ENCODE results near the gene LAMTOR2.

LAMTOR2 gene

GRCh38 chr1:156089704-156090103 lies 35.1 kb downstream of the LAMTOR2 start:
- no peak overlapping the region for H3K4me3 ChIP-seq (ENCODE audit: low read depth, low read length)
- ChIA-PET CTCF (interaction anchor here (1.0 to 29.5 kb wide), 21 partner anchors 11 to 269 kb away, joined by 3 to 1837 read pairs (median 5); partner anchors contain the start of genes LMNA, PMF1, SEMA4A and SLC25A44), POLR2A (interaction anchor here (0.6 kb wide), 2 partner anchors 113 to 135 kb away, joined by 3 read pairs; no protein-coding TSS in a partner anchor)
- no peak for DNase-seq (ENCODE audit: low read depth, low spot score)
- no peak for TF ChIP-seq CTCF (IDR thresholded peaks at IDR 0.05; ENCODE audit: insufficient read depth, low read length, missing control alignments)

DNA sequence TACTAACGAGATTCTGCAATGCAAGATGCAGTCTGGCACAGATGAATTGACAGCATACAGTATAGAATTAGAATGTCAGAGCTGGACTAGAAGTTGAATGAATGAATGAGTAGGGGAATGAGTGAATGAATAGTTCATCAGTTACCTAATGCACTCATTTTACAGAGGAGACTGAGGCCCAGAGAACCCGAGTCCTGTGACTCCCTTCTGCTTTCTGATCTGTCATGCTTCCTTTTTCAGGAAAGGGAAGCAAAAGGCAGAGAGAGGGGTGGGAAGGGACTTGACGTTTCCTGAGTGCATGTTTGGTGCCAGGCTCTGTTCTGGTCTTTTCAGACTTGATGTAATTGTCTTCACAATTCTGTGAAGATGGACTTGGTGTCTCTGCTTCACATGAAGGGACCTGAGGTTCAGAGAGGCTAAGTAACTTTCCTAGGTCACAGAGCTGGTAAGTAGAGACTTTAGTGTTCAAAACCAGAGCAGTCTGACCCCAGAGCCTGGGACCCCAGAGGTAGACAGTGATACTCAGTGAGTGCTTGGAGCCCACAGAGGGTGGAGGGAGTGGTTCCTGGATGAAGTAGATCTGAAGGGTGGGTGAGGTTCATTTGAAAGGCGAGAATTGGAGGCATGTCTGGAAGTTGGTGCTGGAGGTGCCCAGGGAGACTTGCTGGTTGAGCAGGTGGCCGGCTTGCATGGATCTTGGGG lies 35.7 kb downstream of the LAMTOR2 start:
- no peak overlapping the region for H3K4me3 ChIP-seq (ENCODE audit: low read depth, low read length)
- ChIA-PET POLR2A (interaction anchor here (0.6 kb wide), 1 partner anchor 135 kb away, joined by 3 read pairs; no protein-coding TSS in a partner anchor), CTCF (interaction anchor here (0.8 to 29.5 kb wide), 27 partner anchors 7 to 269 kb away, joined by 3 to 1837 read pairs (median 5); partner anchors contain the start of genes LMNA, PMF1, SEMA4A and SLC25A44)
- no peak for DNase-seq (ENCODE audit: low read depth, low spot score)
- TF ChIP-seq CTCF (IDR thresholded peaks at IDR 0.05; ENCODE audit: insufficient read depth, low read length, missing control alignments): no peak

DNA sequence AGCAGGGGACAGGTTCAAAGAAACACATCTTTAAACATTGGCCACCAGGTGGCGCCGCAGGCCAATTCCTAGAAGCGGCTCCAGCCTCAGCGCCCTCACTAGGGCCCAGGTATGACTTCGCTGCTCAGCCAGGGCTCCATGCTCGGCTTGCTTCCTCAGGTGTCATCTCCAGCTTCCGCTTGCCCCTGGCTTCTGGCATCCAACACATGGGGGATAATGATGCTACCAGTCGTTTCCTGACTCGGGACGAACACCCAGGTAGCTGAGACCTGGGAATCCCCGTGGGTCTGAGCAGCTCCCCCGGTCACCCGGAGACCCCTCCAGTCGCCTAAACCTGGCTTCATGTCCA lies 36.2 kb downstream of the LAMTOR2 start:
- ChIA-PET POLR2A (no interaction called here), CTCF (interaction anchor here (0.6 to 29.5 kb wide), 27 partner anchors 8 to 268 kb away, joined by 3 to 1837 read pairs (median 5); partner anchors contain the start of genes LMNA, PMF1, SEMA4A and SLC25A44)
- peak; percentile 72 for TF ChIP-seq CTCF (IDR thresholded peaks at IDR 0.05; ENCODE audit: insufficient read depth, low read length, missing control alignments)
- no peak for DNase-seq (ENCODE audit: low read depth, low spot score)
- H3K4me3 ChIP-seq (ENCODE audit: low read depth, low read length): no peak overlapping the region

DNA sequence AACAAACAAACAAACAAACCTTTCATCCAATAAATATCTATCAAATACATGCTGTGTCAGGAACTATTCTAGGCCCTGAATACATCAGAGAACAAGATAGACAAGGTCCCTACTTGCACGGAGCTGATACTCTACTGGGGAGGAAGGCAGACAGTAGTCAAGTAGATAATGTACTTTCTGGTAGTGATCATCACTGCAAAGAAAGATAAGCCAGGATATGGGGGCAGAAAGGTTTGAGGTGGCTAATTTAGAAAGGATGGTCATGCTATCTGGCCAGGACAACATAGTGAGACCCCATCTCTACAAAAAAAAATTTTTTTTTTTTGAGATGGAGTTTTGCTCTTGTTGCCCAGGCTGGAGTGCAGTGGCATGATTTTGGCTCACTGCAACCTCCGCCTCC lies 37.0 kb downstream of the LAMTOR2 start:
- no peak overlapping the region for H3K4me3 ChIP-seq (ENCODE audit: low read depth, low read length)
- POLR2A ChIA-PET: no interaction called here
- CTCF ChIA-PET: interaction anchor here (0.9 to 29.5 kb wide), 10 partner anchors 12 to 267 kb away, joined by 3 to 1837 read pairs (median 12); partner anchors contain the start of genes LMNA and SEMA4A
- TF ChIP-seq CTCF (IDR thresholded peaks at IDR 0.05; ENCODE audit: insufficient read depth, low read length, missing control alignments): no peak
- no peak for DNase-seq (ENCODE audit: low read depth, low spot score)

- no peak for TF ChIP-seq CTCF (IDR thresholded peaks at IDR 0.05; ENCODE audit: insufficient read depth, low read length, missing control alignments)
- ChIA-PET POLR2A (interaction anchor here (0.5 to 4.6 kb wide), 4 partner anchors 19 to 218 kb away, joined by 3 to 47 read pairs (median 10); partner anchors contain the start of gene LMNA), CTCF (interaction anchor here (0.7 to 29.5 kb wide), 29 partner anchors 7 to 263 kb away, joined by 3 to 1837 read pairs (median 6); partner anchors contain the start of genes LMNA, MEX3A, PMF1 and SEMA4A)
- no peak overlapping the region for H3K4me3 ChIP-seq (ENCODE audit: low read depth, low read length)
- DNase-seq (ENCODE audit: low read depth, low spot score): no peak
Observed at GRCh38 chr1:156095906-156096508, 41.4 kb downstream of the LAMTOR2 start.

All from AG04449 (cell line).